Measurements from ENCODE around the gene PLLP.

- TF ChIP-seq CTCF (IDR thresholded peaks at IDR 0.05) (no peak), POLR2A (IDR thresholded peaks at IDR 0.05) (no peak), EP300 (IDR thresholded peaks at IDR 0.05) (no peak)
Measured at GRCh38 chr16:57264950-57265371, 19.5 kb downstream of the PLLP start.
